ENCODE measurements around the gene KIAA0753. TPM values are rescaled to one million over a fixed set of nuclear protein-coding genes. Genes with fewer than 3 reads are reported as not detected.
A peak's percentile ranks its signal among the peaks of the same experiment; 100 is the strongest.

Gene KIAA0753
- total and polyA plus RNA-seq, 2 of the 4 experiments (the other 2 are of a cell fraction) = 10.2 to 17.6 TPM

- TF ChIP-seq SMC3 (IDR thresholded peaks at IDR 0.05; ENCODE audit: low read depth, low read length) (no peak), RFX5 (IDR thresholded peaks at IDR 0.05; ENCODE audit: low read depth, low read length) (no peak), BHLHE40 (IDR thresholded peaks at IDR 0.05; ENCODE audit: low read depth, low read length) (no peak), RCOR1 (IDR thresholded peaks at IDR 0.05; ENCODE audit: insufficient replicate concordance, low read length) (no peak), RAD21 (IDR thresholded peaks at IDR 0.05; ENCODE audit: low read length) (no peak), CEBPB (IDR thresholded peaks at IDR 0.05; ENCODE audit: low read depth, low read length) (no peak), MAFK (IDR thresholded peaks at IDR 0.05; ENCODE audit: low read depth, low read length) (no peak)
- DNase-seq = peak; percentile 55
- peak overlapping the region; percentile 53 for H4K91ac ChIP-seq (ENCODE audit: insufficient read depth, low read depth, low read length)
- H4K20me1 ChIP-seq (ENCODE audit: insufficient read depth, low read length) = peaks cover 4% of the 10 kb centered on the region; the same call in 1 of the 2 replicates
- H3K36me3 ChIP-seq (ENCODE audit: control insufficient read depth, insufficient read depth, low read length) = peaks cover 28% of the 10 kb centered on the region
- peak overlapping the region; percentile 25; the same call in 1 of the 2 replicates for H3K56ac ChIP-seq (ENCODE audit: extremely low read depth, insufficient read depth, low read length)
- H2BK120ac ChIP-seq (ENCODE audit: low read depth, low read length) = peak overlapping the region; percentile 75
- H3K9me1 ChIP-seq (ENCODE audit: insufficient read depth, low read length) = peaks cover 6% of the 10 kb centered on the region
- peaks cover 12 to 14% of the 10 kb centered on the region in 2 experiments for H3K79me1 ChIP-seq (ENCODE audit: low read depth in 1 of 2, low read length in 2 of 2)
- H3K4ac ChIP-seq (ENCODE audit: low read depth, low read length) = peak overlapping the region; percentile 61; the same call in 1 of the 2 replicates
- WGBS, 2 experiments (ENCODE audit: extremely low coverage in 2 of 2, insufficient read length in 1 of 2) = no CpG with 5 or more reads among the region's 6 CpGs
- intact Hi-C loops (cut with micrococcal nuclease) = loop anchor here (5.0 kb wide), 1 partner anchor 120 kb away; no protein-coding TSS in a partner anchor
- no peak overlapping the region for H3K9ac ChIP-seq (ENCODE audit: low read depth, low read length)
- peaks cover 6% of the 10 kb centered on the region for H3K4me1 ChIP-seq (ENCODE audit: control insufficient read depth, insufficient read depth, low read length)
- H2BK20ac ChIP-seq (ENCODE audit: low read depth, low read length) = peak overlapping the region; percentile 77
- BruUV-seq (replicated peaks) = no TSS peak
- peak overlapping the region; percentile 77; the same call in 1 of the 2 replicates for H3K14ac ChIP-seq (replicated peaks; ENCODE audit: low read depth, low read length)
- peak overlapping the region; percentile 61; the same call in 1 of the 2 replicates for H3K23ac ChIP-seq (ENCODE audit: low read depth, low read length)
- H3K9me3 ChIP-seq (ENCODE audit: control insufficient read depth, insufficient read depth, low read length) = no peaks in the 10 kb centered on the region
- H4K5ac ChIP-seq (ENCODE audit: low read depth, low read length) = peak overlapping the region; percentile 42; the same call in 1 of the 2 replicates
- H3K4me2 ChIP-seq (ENCODE audit: low read depth, low read length) = no peak overlapping the region; the same call in 1 of the 2 replicates
- H3K4me3 ChIP-seq (ENCODE audit: insufficient read depth, low read depth, low read length) = no peak overlapping the region
- ChIA-PET CTCF (no interaction called here), POLR2A (ENCODE audit: unreplicated experiment) (no interaction called here)
- ATAC-seq (ENCODE audit: low read depth) = no peak; the same call in 1 of the 2 replicates
- H2AK9ac ChIP-seq (replicated peaks; ENCODE audit: low read depth, low read length, poor library complexity) = no peak overlapping the region
- H3K27ac ChIP-seq (ENCODE audit: insufficient read depth, low read length) = no peak overlapping the region
- H4K8ac ChIP-seq (ENCODE audit: low read depth in 2 of 2, low read length in 2 of 2) = peak overlapping the region; percentile 7 to 71; a peak in 3 of 4 replicates
- H2AK5ac ChIP-seq (ENCODE audit: low read depth, low read length) = peak overlapping the region; percentile 58
- peak overlapping the region; percentile 72; the same call in 2 of the 3 replicates for H2BK15ac ChIP-seq (ENCODE audit: low read depth, low read length)
- H2AFZ ChIP-seq (replicated peaks; ENCODE audit: low read length, poor library complexity) = no peak overlapping the region
- no peaks in the 10 kb centered on the region for H3K27me3 ChIP-seq (ENCODE audit: control insufficient read depth, insufficient read depth, low read length)
- H3K18ac ChIP-seq (ENCODE audit: low read depth, low read length) = peak overlapping the region; percentile 73; the same call in 1 of the 2 replicates
- peak overlapping the region; percentile 93 for H2BK5ac ChIP-seq (ENCODE audit: low read depth, low read length, poor library complexity, severe bottlenecking)
- dilution Hi-C loops (cut with HindIII; ENCODE audit: low sequenced_read_pairs, unreplicated experiment) = no loop called here
- in situ Hi-C loops (cut with MboI; ENCODE audit: low sequenced_read_pairs) = no loop called here
Observed at GRCh38 chr17:6592173-6592572, 48.3 kb downstream of the KIAA0753 start.
